Spleen (tissue), 11 donors: Measurements from ENCODE around the gene KCNMB2. TPM values are rescaled to one million over a fixed set of nuclear protein-coding genes. Genes with fewer than 3 reads are reported as not detected.

Experiments used
- DNase-seq: peaks from one replicate; pipeline ENCODE4 v3.0.0-alpha.2; 2020
- H3K27ac ChIP-seq, 8 donors: fragments of 200-600 bp; sonication (generic) in 7 of 8; 1 replicate in 4 of 8; 2 replicates in 4 of 8; pipeline versions ENCODE4 v1.5.0 to v1.8.0; 2016 to 2021; ENCODE audit warnings: inconsistent platforms in 4 of 8, mild to moderate bottlenecking in 4 of 8, moderate library complexity in 1 of 8
- H3K27me3 ChIP-seq, 7 donors: fragments of 200-600 bp; sonication (generic) in 6 of 7; replicated peaks in 1 of 7; 1 replicate in 4 of 7; 2 replicates in 3 of 7; pipeline versions ENCODE4 v1.5.0 to v1.8.0; 2016 to 2021; ENCODE audit warnings: inconsistent platforms in 3 of 7, mild to moderate bottlenecking in 1 of 7
- H3K36me3 ChIP-seq, 6 donors: fragments of 200-600 bp; sonication (generic) in 5 of 6; 1 replicate in 4 of 6; 2 replicates in 2 of 6; pipeline versions ENCODE4 v1.5.0 to v1.8.0; 2016 to 2021; ENCODE audit warnings: inconsistent platforms in 2 of 6
- H3K4me1 ChIP-seq, 6 donors: fragments of 200-600 bp; sonication (generic) in 5 of 6; 1 replicate in 3 of 6; 2 replicates in 3 of 6; pipeline versions ENCODE4 v1.5.0 to v1.8.0; 2016 to 2021; ENCODE audit warnings: inconsistent platforms in 3 of 6
- H3K4me3 ChIP-seq, 8 donors: fragments of 200-600 bp; sonication (generic) in 7 of 8; 1 replicate in 4 of 8; 2 replicates in 4 of 8; pipeline versions ENCODE4 v1.5.0 to v1.8.0; 2016 to 2021; ENCODE audit warnings: inconsistent platforms in 4 of 8, mild to moderate bottlenecking in 4 of 8, moderate library complexity in 2 of 8
- H3K9me3 ChIP-seq, 8 donors: fragments of 200-600 bp; sonication (generic) in 7 of 8; 1 replicate in 4 of 8; 2 replicates in 4 of 8; pipeline versions ENCODE4 v1.5.0 to v1.8.0; 2016 to 2021; ENCODE audit warnings: inconsistent platforms in 4 of 8
- POLR2A ChIP-seq, 3 donors: fragments of 450-650 bp; IDR thresholded peaks; one replicate each; pipeline ENCODE4 v1.5.1; 2017; ENCODE audit warnings: antibody characterized with exemption in 3 of 3, mild to moderate bottlenecking in 1 of 3
- POLR2AphosphoS5 ChIP-seq, 3 donors: sonication (generic); formaldehyde crosslinking; IDR thresholded peaks; one replicate each; pipeline ENCODE4 v1.5.1; 2017; ENCODE audit warnings: antibody characterized with exemption in 3 of 3
- WGBS, 5 donors: extraction: QIAGEN DNeasy Blood & Tissue Kit in 3 of 5; methylation state at CpG; one replicate each; pipeline versions ENCODE4 v1.1.5 to v1.1.7; 2013 to 2018; 5-methylcytosine and 5-hydroxymethylcytosine counted together
- intact Hi-C: fragments of 100-400 bp; cut with DNase I; formaldehyde crosslinking; loops from one replicate; pipeline ENCODE4 v1.15.0; 2023; ENCODE audit warnings: low total_unique reads
- polyA plus RNA-seq, 3 donors: library from polyadenylated mRNA; stranded (reverse); fragments of 200-250 nt; gene quantifications; one replicate each; pipeline ENCODE4 v1.2.1, GENCODE V29; 2013
- total RNA-seq, 7 donors: library from RNA; depleted of rRNA in 3 of 7; stranded (reverse); fragments of >200 nt in 3 of 7; fragmentation: NEBNext Ultra II Directional in 4 of 7; extraction: Animal tissue kit (Norgen Biotek cat#: 25700) in 4 of 7; gene quantifications; one replicate each; pipeline versions ENCODE4 v1.1.0 to v1.2.1, GENCODE V29; 2016 to 2021
- TF ChIP-seq, protein P1 (sequence below), 11 experiments: fragments of 200-600 bp in 7 of 11; fragments of 450-650 bp in 4 of 11; sonication (generic) in 4 of 11; IDR thresholded peaks in 8 of 11; conservative IDR thresholded peaks in 3 of 11; 1 replicate in 7 of 11; 2 replicates in 4 of 11; pipeline versions ENCODE4 v1.4.0 to v1.8.0; 2016 to 2021; ENCODE audit warnings: antibody characterized with exemption in 11 of 11, inconsistent platforms in 4 of 11, mild to moderate bottlenecking in 1 of 11
- donor health status: healthy with polysubstance abuse.
- donor health status: DM: no; HTN: no; CAD: no; lungs with moderate emphysema.
- donor health status: DM: no; HTN: no; CAD: no.
- donor health status: Bipolar disorder and iron deficiency.
- donor health status: healthy.
- donor health status: DM: no; HTN: no; CAD: no.
- donor health status: DM: yes; HTN: yes; CAD: no.

The KCNMB2 gene
- total and polyA plus RNA-seq, 10 donors = 0.03 to 0.70 (median 0.66) TPM; not detected in 5

- no peak overlapping the region for H3K4me3 ChIP-seq
- no peaks in the 10 kb centered on the region for H3K36me3 ChIP-seq
- H3K27me3 ChIP-seq = no peaks in the 10 kb centered on the region
- no peaks in the 10 kb centered on the region for H3K4me1 ChIP-seq
- DNase-seq = no peak
- H3K9me3 ChIP-seq = peaks cover 0 to 10% (median 0%) of the 10 kb centered on the region in 8 donors
- no peak overlapping the region for H3K27ac ChIP-seq
- TF ChIP-seq POLR2A (IDR thresholded peaks at IDR 0.05) = no peak
- TF ChIP-seq, protein P1, sequence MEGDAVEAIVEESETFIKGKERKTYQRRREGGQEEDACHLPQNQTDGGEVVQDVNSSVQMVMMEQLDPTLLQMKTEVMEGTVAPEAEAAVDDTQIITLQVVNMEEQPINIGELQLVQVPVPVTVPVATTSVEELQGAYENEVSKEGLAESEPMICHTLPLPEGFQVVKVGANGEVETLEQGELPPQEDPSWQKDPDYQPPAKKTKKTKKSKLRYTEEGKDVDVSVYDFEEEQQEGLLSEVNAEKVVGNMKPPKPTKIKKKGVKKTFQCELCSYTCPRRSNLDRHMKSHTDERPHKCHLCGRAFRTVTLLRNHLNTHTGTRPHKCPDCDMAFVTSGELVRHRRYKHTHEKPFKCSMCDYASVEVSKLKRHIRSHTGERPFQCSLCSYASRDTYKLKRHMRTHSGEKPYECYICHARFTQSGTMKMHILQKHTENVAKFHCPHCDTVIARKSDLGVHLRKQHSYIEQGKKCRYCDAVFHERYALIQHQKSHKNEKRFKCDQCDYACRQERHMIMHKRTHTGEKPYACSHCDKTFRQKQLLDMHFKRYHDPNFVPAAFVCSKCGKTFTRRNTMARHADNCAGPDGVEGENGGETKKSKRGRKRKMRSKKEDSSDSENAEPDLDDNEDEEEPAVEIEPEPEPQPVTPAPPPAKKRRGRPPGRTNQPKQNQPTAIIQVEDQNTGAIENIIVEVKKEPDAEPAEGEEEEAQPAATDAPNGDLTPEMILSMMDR (IDR thresholded peaks at IDR 0.05 in 8 of 11, conservative IDR thresholded peaks at IDR 0.05 in 3 of 11) = no peak
- TF ChIP-seq POLR2AphosphoS5 (IDR thresholded peaks at IDR 0.05) = no peak
- WGBS, 5 donors = 49 to 81% (median 60%) methylated on average over 3 of the region's 3 CpGs
- intact Hi-C loops = no loop called here
These were observed 43.7 kb upstream of the KCNMB2 start for GRCh38 chr3:178492491-178492890.

GRCh38 chr3:178494386-178494785 is 41.9 kb upstream of the KCNMB2 start:
- intact Hi-C loops = no loop called here
- Histone ChIP-seq H3K27ac (no peak overlapping the region), H3K36me3 (no peaks in the 10 kb centered on the region), H3K4me3 (no peak overlapping the region), H3K27me3 (no peaks in the 10 kb centered on the region), H3K4me1 (no peaks in the 10 kb centered on the region), H3K9me3 (peaks cover 0 to 10% (median 0%) of the 10 kb centered on the region in 8 donors)
- WGBS, 5 donors = 66 to 86% (median 72%) methylated on average over 6 of the region's 6 CpGs
- TF ChIP-seq POLR2AphosphoS5 (IDR thresholded peaks at IDR 0.05) (no peak), POLR2A (IDR thresholded peaks at IDR 0.05) (no peak)
- TF ChIP-seq, protein P1 (IDR thresholded peaks at IDR 0.05 in 8 of 11, conservative IDR thresholded peaks at IDR 0.05 in 3 of 11) = no peak
- DNase-seq = no peak

DNA sequence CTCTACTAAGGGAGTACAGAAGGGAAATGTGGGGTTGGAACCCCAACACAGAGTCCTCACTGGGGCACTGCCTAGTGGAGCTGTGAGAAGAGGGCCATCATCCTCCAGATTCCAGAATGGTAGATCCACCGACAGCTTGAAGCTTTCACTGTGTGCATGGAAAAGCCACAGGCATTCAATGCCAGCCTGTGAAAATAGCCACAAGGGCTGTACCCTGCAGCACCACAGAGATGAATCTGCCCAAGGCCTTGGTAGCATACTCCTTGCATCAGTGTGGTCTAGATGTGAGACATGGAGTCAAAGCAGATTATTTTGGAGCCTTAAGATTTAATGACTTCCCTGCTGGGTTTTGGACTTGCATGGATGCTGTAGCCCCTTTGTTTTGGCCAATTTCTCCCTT is 39.3 kb upstream of the KCNMB2 start:
- no peaks in the 10 kb centered on the region for H3K36me3 ChIP-seq
- intact Hi-C loops = no loop called here
- no peaks in the 10 kb centered on the region for H3K27me3 ChIP-seq
- no peak overlapping the region for H3K4me3 ChIP-seq
- DNase-seq = no peak
- peaks cover 0 to 10% (median 0%) of the 10 kb centered on the region in 8 donors for H3K9me3 ChIP-seq
- TF ChIP-seq POLR2AphosphoS5 (IDR thresholded peaks at IDR 0.05) (no peak), POLR2A (IDR thresholded peaks at IDR 0.05) (no peak)
- TF ChIP-seq, protein P1 (IDR thresholded peaks at IDR 0.05 in 8 of 11, conservative IDR thresholded peaks at IDR 0.05 in 3 of 11) = no peak
- 86 to 100% (median 92%) methylated on average over 1 of the region's 1 CpG for WGBS, 5 donors
- H3K27ac ChIP-seq = no peak overlapping the region
- H3K4me1 ChIP-seq = no peaks in the 10 kb centered on the region

DNA sequence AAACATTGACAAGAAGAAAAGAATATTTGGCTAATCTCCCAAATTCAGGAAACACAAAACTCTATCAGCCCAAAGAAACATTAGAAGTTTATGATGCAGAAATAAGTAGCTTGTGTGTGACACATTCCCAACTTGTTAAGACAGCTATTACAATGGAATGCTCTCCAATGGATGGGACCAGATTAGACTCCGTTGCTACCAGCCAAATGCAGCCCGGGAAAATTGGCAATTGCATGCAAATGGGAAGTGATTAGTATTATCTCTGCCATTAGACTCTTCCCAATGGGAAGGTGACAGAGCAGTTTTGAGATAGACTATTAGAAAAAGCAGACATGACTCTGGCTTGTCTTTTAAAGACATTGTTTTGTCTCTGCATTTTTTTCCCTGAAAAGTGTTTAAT is 37.4 kb upstream of the KCNMB2 start:
- Histone ChIP-seq H3K9me3 (peaks cover 0 to 10% (median 0%) of the 10 kb centered on the region in 8 donors), H3K36me3 (no peaks in the 10 kb centered on the region), H3K27me3 (no peaks in the 10 kb centered on the region), H3K4me3 (no peak overlapping the region), H3K4me1 (no peaks in the 10 kb centered on the region), H3K27ac (no peak overlapping the region)
- 50 to 61% (median 53%) methylated on average over 2 of the region's 2 CpGs for WGBS, 5 donors
- TF ChIP-seq, protein P1 (IDR thresholded peaks at IDR 0.05 in 8 of 11, conservative IDR thresholded peaks at IDR 0.05 in 3 of 11) = no peak
- TF ChIP-seq POLR2AphosphoS5 (IDR thresholded peaks at IDR 0.05) (no peak), POLR2A (IDR thresholded peaks at IDR 0.05) (no peak)
- intact Hi-C loops = no loop called here
- no peak for DNase-seq
